Stimulated activated naive CD8-positive, alpha-beta T cell treated with anti-CD3 and anti-CD28 coated beads, Interleukin-15, amount 100 ng/mL, for 72 hours (primary cell): ENCODE measurements around the gene FGF16.
"Not testable (repeated sequence)": the region's sequence is repeated elsewhere in the genome, so short reads cannot be mapped to it uniquely, and the experiment has no call there.

ENCODE experiments used
- ATAC-seq: fragments of 150-1000 bp; cut with Tn5 transposase; 2 replicates; pipeline ENCODE4 v1.10.0; 2021; ENCODE audit warnings: mild to moderate bottlenecking, moderate library complexity
- DNase-seq, 2 donors: peaks; one replicate each; pipeline ENCODE4 v3.0.0; 2021 to 2022
- H3K27ac Mint-ChIP-seq, 2 donors: one replicate each; pipeline ENCODE4 v1.8.0; 2022; ENCODE audit warnings: mild to moderate bottlenecking in 2 of 2, mixed read lengths in 2 of 2, moderate library complexity in 2 of 2
- H3K27me3 Mint-ChIP-seq: one replicate; pipeline ENCODE4 v1.8.0; 2022; ENCODE audit warnings: mixed read lengths
- H3K4me1 Mint-ChIP-seq: one replicate; pipeline ENCODE4 v1.8.0; 2022; ENCODE audit warnings: mild to moderate bottlenecking, mixed read lengths
- H3K4me3 Mint-ChIP-seq, 2 donors: one replicate each; pipeline ENCODE4 v1.8.0; 2022; ENCODE audit warnings: mild to moderate bottlenecking in 2 of 2, mixed read lengths in 2 of 2, moderate library complexity in 1 of 2
- H3K9me3 Mint-ChIP-seq, 2 donors: one replicate each; pipeline ENCODE4 v1.8.0; 2022; ENCODE audit warnings: mixed read lengths in 2 of 2

The FGF16 gene

DNA sequence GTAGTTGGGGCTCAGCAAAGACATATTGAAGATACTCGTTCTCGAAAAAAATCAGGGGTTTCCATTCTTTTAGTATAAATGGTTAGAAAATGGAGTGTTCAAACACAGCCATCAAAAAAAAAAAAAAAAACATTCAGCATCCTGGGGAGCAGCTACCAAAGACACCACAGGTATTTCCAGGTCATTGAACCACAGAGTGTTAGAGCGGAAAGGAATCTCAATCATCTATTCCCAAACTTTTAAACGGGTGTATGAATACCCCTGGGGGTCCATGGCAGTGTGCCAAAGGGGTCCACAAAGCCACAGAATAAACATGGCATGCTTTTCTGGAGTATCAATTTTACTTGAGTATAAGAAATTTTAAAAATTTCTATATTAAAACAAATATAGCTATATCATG is 6.9 kb upstream of the FGF16 start:
- H3K4me1 Mint-ChIP-seq: peaks cover 7% of the 10 kb centered on the region
- DNase-seq (no peak), ATAC-seq (no peak)
- H3K27ac Mint-ChIP-seq: no peak overlapping the region
- no peak overlapping the region for H3K4me3 Mint-ChIP-seq
- H3K27me3 Mint-ChIP-seq: peaks cover 17% of the 10 kb centered on the region
- no peaks in the 10 kb centered on the region for H3K9me3 Mint-ChIP-seq

- peaks cover 7% of the 10 kb centered on the region for H3K4me1 Mint-ChIP-seq
- H3K27me3 Mint-ChIP-seq: peaks cover 23% of the 10 kb centered on the region
- no peak overlapping the region for H3K4me3 Mint-ChIP-seq
- ATAC-seq (no peak), DNase-seq (no peak)
- H3K9me3 Mint-ChIP-seq: no peaks in the 10 kb centered on the region
- H3K27ac Mint-ChIP-seq: no peak overlapping the region
Observed at GRCh38 chrX:77441033-77441432, 6.2 kb upstream of the FGF16 start.

DNA sequence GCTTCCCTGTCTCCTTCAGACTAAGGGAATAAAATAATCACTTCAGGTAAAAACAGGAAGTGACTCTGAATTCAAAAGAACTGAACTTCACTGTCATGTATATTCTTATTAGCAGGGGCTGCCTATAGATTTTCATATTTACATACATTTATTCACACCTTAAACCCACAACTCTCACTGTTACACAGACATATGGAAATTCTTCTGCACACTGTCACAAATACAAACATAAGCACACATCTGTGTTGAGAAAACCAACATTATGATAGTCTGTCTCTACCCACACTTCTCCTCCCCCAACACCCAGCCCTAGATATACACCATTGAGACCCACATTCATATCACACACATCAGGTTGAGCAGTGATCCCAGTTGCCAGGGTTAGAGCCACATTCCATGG is 5.7 kb upstream of the FGF16 start:
- H3K27me3 Mint-ChIP-seq: peaks cover 23% of the 10 kb centered on the region
- ATAC-seq: no peak
- no peak for DNase-seq
- H3K9me3 Mint-ChIP-seq: no peaks in the 10 kb centered on the region
- no peak overlapping the region for H3K27ac Mint-ChIP-seq
- H3K4me1 Mint-ChIP-seq: peaks cover 9% of the 10 kb centered on the region
- no peak overlapping the region for H3K4me3 Mint-ChIP-seq

- Mint-ChIP-seq H3K27me3 (peaks cover 30% of the 10 kb centered on the region), H3K4me3 (no peak overlapping the region), H3K9me3 (no peaks in the 10 kb centered on the region), H3K27ac (no peak overlapping the region), H3K4me1 (peaks cover 15% of the 10 kb centered on the region)
- DNase-seq: no peak
- ATAC-seq: no peak
Observed at GRCh38 chrX:77442728-77443127, 4.5 kb upstream of the FGF16 start.

- Mint-ChIP-seq H3K9me3 (no peaks in the 10 kb centered on the region), H3K27ac (no peak overlapping the region), H3K4me3 (no peak overlapping the region), H3K4me1 (peaks cover 21% of the 10 kb centered on the region), H3K27me3 (peaks cover 42% of the 10 kb centered on the region)
- no peak for DNase-seq
- ATAC-seq: no peak
Observed at GRCh38 chrX:77444075-77444474, 3.1 kb upstream of the FGF16 start.

GRCh38 chrX:77444545-77444944 is 2.6 kb upstream of the FGF16 start:
- peaks cover 22% of the 10 kb centered on the region for H3K4me1 Mint-ChIP-seq
- H3K9me3 Mint-ChIP-seq: no peaks in the 10 kb centered on the region
- no peak overlapping the region for H3K27ac Mint-ChIP-seq
- DNase-seq (no peak), ATAC-seq (no peak)
- peaks cover 43% of the 10 kb centered on the region for H3K27me3 Mint-ChIP-seq
- H3K4me3 Mint-ChIP-seq: no peak overlapping the region

DNA sequence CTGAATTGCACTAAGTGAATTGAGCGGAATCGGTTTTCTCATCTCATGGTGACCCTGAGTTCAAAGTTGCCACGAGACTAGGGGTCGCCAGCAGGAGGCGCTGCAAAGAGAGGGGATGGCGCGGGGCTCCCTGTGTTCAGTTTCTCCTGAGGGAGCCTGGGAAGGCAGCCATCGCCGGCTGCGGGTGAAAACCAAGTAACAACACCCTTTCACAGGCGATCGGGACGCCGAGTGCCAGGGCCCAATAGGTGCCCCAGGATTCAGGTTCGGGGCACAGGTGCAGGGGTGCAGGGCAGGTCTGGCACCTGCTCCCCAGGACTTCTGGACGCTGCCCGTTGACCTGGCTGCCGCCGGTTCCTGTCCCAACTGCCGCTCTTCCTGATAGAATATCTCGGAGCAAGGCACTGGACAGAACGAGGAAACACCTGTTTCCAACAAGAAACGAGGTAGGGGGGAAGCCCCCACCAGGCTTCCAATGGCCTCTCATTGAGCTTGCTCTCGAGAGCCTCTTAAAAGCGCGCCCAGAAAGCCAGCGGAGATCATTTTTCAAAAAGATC is 1.1 kb upstream of the FGF16 start:
- Mint-ChIP-seq H3K27ac (peak overlapping the region in 1 of 2 donors; percentile 82), H3K9me3 (no peaks in the 10 kb centered on the region), H3K4me1 (peaks cover 22% of the 10 kb centered on the region), H3K4me3 (peak overlapping the region; percentile 78 to 81), H3K27me3 (peaks cover 43% of the 10 kb centered on the region)
- ATAC-seq: peak; percentile 22
- peak; percentile 5 to 11 for DNase-seq

GRCh38 chrX:77447653-77448569 is 722 bp downstream of the FGF16 start:
- no peak overlapping the region for H3K27ac Mint-ChIP-seq
- peaks cover 16% of the 10 kb centered on the region for H3K4me1 Mint-ChIP-seq
- ATAC-seq (peak; percentile 47), DNase-seq (peak in 1 of 2 donors; percentile 8)
- H3K27me3 Mint-ChIP-seq: peaks cover 41% of the 10 kb centered on the region
- H3K9me3 Mint-ChIP-seq: no peaks in the 10 kb centered on the region
- H3K4me3 Mint-ChIP-seq: peak overlapping the region; percentile 37 to 57

GRCh38 chrX:77450415-77450814 is 3.2 kb downstream of the FGF16 start:
- DNase-seq (no peak), ATAC-seq (no peak)
- H3K4me3 Mint-ChIP-seq: no peak overlapping the region
- peaks cover 16% of the 10 kb centered on the region for H3K4me1 Mint-ChIP-seq
- no peaks in the 10 kb centered on the region for H3K9me3 Mint-ChIP-seq
- no peak overlapping the region for H3K27ac Mint-ChIP-seq
- H3K27me3 Mint-ChIP-seq: peaks cover 26% of the 10 kb centered on the region

DNA sequence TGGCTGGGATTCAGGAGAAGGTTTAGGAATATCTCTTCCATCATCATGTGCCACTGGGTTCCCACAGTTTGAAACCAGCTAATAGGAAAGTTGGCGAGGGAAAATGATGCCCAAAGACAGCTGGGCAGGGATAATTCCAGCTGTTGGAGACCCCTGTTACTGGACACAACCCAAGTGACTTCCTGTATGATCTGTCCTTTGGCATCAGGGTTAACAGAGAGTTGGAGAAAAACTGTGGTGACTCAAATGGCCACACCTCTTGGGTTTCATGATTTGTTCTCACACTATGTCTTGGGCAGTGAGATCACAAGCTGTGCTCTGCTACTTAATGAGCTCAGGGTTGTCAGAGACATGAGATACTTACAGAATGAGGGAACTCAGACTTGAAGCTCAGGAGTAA is 3.8 kb downstream of the FGF16 start:
- Mint-ChIP-seq H3K27me3 (peaks cover 20% of the 10 kb centered on the region), H3K4me1 (peaks cover 16% of the 10 kb centered on the region), H3K9me3 (no peaks in the 10 kb centered on the region), H3K27ac (no peak overlapping the region), H3K4me3 (no peak overlapping the region)
- no peak for DNase-seq
- peak; percentile 48 for ATAC-seq

- Mint-ChIP-seq H3K4me3 (no peak overlapping the region), H3K4me1 (peaks cover 8% of the 10 kb centered on the region), H3K9me3 (no peaks in the 10 kb centered on the region), H3K27ac (no peak overlapping the region), H3K27me3 (peaks cover 10% of the 10 kb centered on the region)
- no peak for ATAC-seq
- no peak for DNase-seq
Observed at GRCh38 chrX:77453190-77453589, 6.0 kb downstream of the FGF16 start.

- Mint-ChIP-seq H3K4me1 (no peaks in the 10 kb centered on the region), H3K27ac (no peak overlapping the region), H3K4me3 (no peak overlapping the region), H3K27me3 (no peaks in the 10 kb centered on the region), H3K9me3 (no peaks in the 10 kb centered on the region)
- DNase-seq (no peak), ATAC-seq (no peak)
Observed at GRCh38 chrX:77455437-77455836, 8.2 kb downstream of the FGF16 start.

DNA sequence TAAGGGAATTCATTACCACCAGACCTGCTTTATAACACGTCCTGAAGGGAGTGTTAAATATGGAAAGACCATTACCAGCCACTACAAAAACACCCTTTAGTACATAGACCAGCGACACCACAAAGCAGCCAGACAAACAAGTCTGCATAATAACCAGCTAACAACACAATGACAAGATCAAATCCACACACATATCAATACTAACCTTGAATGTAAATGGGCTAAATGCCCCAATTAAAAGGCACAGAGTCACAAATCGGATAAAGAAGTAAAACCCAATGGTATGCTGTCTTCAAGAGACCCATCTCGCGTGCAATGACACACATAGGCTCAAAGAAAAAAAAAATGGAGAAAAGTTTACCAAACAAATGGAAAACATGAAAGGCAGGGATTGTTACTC is 36.9 kb downstream of the FGF16 start:
- ATAC-seq: no peak
- H3K27me3 Mint-ChIP-seq: no peaks in the 10 kb centered on the region
- H3K27ac Mint-ChIP-seq: no peak overlapping the region
- DNase-seq: no peak
- no peaks in the 10 kb centered on the region for H3K4me1 Mint-ChIP-seq
- peaks cover 4 to 17% of the 10 kb centered on the region in 2 donors for H3K9me3 Mint-ChIP-seq
- H3K4me3 Mint-ChIP-seq: no peak overlapping the region

DNA sequence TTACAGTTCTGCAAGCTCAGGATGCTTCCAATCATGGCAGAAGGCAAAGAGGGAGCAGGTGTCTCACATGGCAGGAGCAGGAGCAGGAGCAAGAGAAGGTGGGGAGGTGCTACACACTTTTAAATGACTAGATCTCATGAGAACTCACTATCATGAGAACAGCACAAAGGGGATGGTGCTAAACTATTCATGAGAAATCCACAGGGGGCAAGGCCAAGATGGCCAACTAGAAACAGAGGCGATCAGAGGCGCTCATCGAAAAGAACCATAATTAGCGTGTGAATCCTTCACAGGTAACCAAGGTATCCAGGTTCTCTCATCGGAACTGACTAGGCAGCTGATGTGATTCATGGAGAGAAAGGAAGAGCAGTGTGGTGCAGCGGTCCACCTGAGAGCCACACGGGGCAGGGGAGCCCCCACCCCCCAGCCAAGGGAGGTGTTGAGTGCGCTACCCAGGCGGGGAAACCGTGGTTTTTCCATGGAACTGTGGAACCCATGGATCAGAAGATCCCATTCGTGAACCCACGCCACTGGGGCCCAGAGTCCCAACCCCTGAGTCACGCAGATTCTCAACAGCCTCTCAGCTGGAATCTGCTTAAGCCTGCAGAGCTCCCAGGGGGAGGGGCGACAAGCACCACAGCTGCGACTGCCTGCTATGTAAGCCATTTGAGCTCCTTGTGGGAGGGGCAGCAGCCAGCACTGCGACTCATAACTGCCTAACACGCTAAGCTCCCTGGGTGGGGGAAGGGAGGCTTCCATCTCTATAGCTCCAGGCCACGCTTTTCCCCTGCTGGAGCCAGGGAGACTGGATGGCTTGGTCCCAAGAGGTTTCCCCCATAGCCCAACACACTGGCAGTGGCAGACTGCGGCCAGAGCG is 46.7 kb downstream of the FGF16 start:
- Mint-ChIP-seq H3K9me3 (no peaks in the 10 kb centered on the region), H3K4me1 (no peaks in the 10 kb centered on the region), H3K27ac (peak overlapping the region in 1 of 2 donors; percentile 48), H3K4me3 (no peak overlapping the region), H3K27me3 (no peaks in the 10 kb centered on the region)
- ATAC-seq (no peak), DNase-seq (no peak)

- not testable (repeated sequence) for H3K4me3 Mint-ChIP-seq, H3K9me3 Mint-ChIP-seq, H3K4me1 Mint-ChIP-seq, H3K27me3 Mint-ChIP-seq, H3K27ac Mint-ChIP-seq, DNase-seq, ATAC-seq
Observed at GRCh38 chrX:77500164-77500563, 53.0 kb downstream of the FGF16 start.
